H1 (cell line): ENCODE measurements around the gene TOMM22. TPM values are rescaled to one million over a fixed set of nuclear protein-coding genes. Genes with fewer than 3 reads are reported as not detected.
A peak's percentile ranks its signal among the peaks of the same experiment; 100 is the strongest.

Source experiments
- CTCF ChIA-PET: fragments of 300-600 bp; sonication (Branson Sonifier 250); formaldehyde crosslinking; loops from one replicate; lab custom pipeline; 2021; ENCODE audit not compliant: partially characterized antibody; lab: Charles Lee
- POLR2A ChIA-PET: fragments of 300-600 bp; sonication (Branson Sonifier 250); formaldehyde crosslinking; loops from one replicate; lab custom pipeline; 2021; ENCODE audit warnings: inconsistent platforms; ENCODE audit not compliant: partially characterized antibody; lab: Charles Lee
- DNase-seq, 2 experiments: peaks; one replicate each; pipeline versions ENCODE4 v3.0.0 to v3.0.0-alpha.2; 2010 to 2022; ENCODE audit warnings: low spot score in 2 of 2, low read depth in 1 of 2, mixed read lengths in 1 of 2
- FAIRE-seq: peaks from 2 replicates; lab custom pipeline; 2011; peaks lifted over from hg19 to GRCh38; lab: Jason Lieb, UNC
- H2AFZ ChIP-seq: 2 replicates; pipeline ENCODE4 v1.8.1; 2012; ENCODE audit warnings: low read length, inconsistent platforms
- H2AK5ac ChIP-seq: 2 replicates; pipeline ENCODE4 v1.6.1; 2013; ENCODE audit warnings: low read depth, low read length
- H2BK120ac ChIP-seq: replicated peaks from 2 replicates; pipeline ENCODE3; 2013; ENCODE audit warnings: low read depth, low read length, inconsistent platforms
- H2BK12ac ChIP-seq: 2 replicates; pipeline ENCODE4 v1.6.1; 2013; ENCODE audit warnings: low read depth, low read length
- H2BK15ac ChIP-seq: 2 replicates; pipeline ENCODE4 v1.6.1; 2013; ENCODE audit warnings: low read length
- H2BK20ac ChIP-seq: 2 replicates; pipeline ENCODE4 v1.6.1; 2013; ENCODE audit warnings: low read length
- H2BK5ac ChIP-seq: 2 replicates; pipeline ENCODE4 v1.6.1; 2013; ENCODE audit warnings: low read depth, low read length
- H3K14ac ChIP-seq: 2 replicates; pipeline ENCODE4 v1.6.1; 2013; ENCODE audit warnings: inconsistent platforms; ENCODE audit not compliant: insufficient read length
- H3K18ac ChIP-seq: 2 replicates; pipeline ENCODE4 v1.6.1; 2013; ENCODE audit warnings: low read length; ENCODE audit errors: extremely low read depth
- H3K23ac ChIP-seq: 2 replicates; pipeline ENCODE4 v1.6.1; 2013; ENCODE audit warnings: inconsistent platforms; ENCODE audit not compliant: insufficient read length
- H3K23me2 ChIP-seq: 2 replicates; pipeline ENCODE4 v1.6.1; 2013; ENCODE audit warnings: low read depth, low read length
- H3K27ac ChIP-seq: 2 replicates; pipeline ENCODE4 v1.6.1; 2011; ENCODE audit warnings: low read depth, low read length, inconsistent platforms
- H3K27me3 ChIP-seq, 4 experiments: replicated peaks in 1 of 4; 1 replicate in 1 of 4; 2 replicates in 3 of 4; pipeline versions ENCODE4 v1.6.1 to v1.8.1; 2011 to 2013; ENCODE audit warnings: low read length in 3 of 4, mild to moderate bottlenecking in 3 of 4, inconsistent platforms in 2 of 4, mixed read lengths in 2 of 4, moderate library complexity in 1 of 4; ENCODE audit not compliant: control insufficient read depth in 3 of 4, insufficient read depth in 3 of 4; ENCODE audit errors: extremely low read depth in 1 of 4
- H3K36me3 ChIP-seq, 4 experiments: 2 replicates each; pipeline versions ENCODE4 v1.6.1 to v1.8.1; 2011 to 2013; ENCODE audit warnings: mild to moderate bottlenecking in 4 of 4, low read length in 3 of 4, moderate library complexity in 2 of 4, control low read depth in 1 of 4, inconsistent platforms in 1 of 4; ENCODE audit not compliant: insufficient read depth in 4 of 4, control insufficient read depth in 2 of 4
- H3K4ac ChIP-seq: replicated peaks from 2 replicates; pipeline ENCODE3; 2013; ENCODE audit warnings: low read length, low read depth, mixed read lengths, inconsistent platforms; ENCODE audit not compliant: insufficient read length
- H3K4me1 ChIP-seq, 4 experiments: replicated peaks in 1 of 4; 1 replicate in 1 of 4; 2 replicates in 3 of 4; pipeline versions ENCODE4 v1.6.1 to v1.8.1; 2011 to 2013; ENCODE audit warnings: low read length in 3 of 4, inconsistent platforms in 2 of 4, mixed read lengths in 1 of 4; ENCODE audit not compliant: insufficient read depth in 4 of 4, control insufficient read depth in 3 of 4
- H3K4me2 ChIP-seq, 2 experiments: 2 replicates each; pipeline versions ENCODE4 v1.6.1 to v1.8.1; 2011 to 2013; ENCODE audit warnings: low read depth in 2 of 2, low read length in 2 of 2, control low read depth in 1 of 2, inconsistent platforms in 1 of 2, mild to moderate bottlenecking in 1 of 2; ENCODE audit not compliant: insufficient read depth in 1 of 2
- H3K4me3 ChIP-seq, 4 experiments: fragments of 200-600, 300-600 bp in 1 of 4; sonication (generic), shearing (Covaris generic), sonication (Bioruptor Twin) in 1 of 4; 2 replicates each; pipeline versions ENCODE4 v1.5.1 to v1.8.1; 2011 to 2016; ENCODE audit warnings: low read length in 4 of 4, low read depth in 3 of 4, control low read depth in 2 of 4, inconsistent platforms in 2 of 4, mild to moderate bottlenecking in 2 of 4, mixed read lengths in 1 of 4, moderate library complexity in 1 of 4; ENCODE audit not compliant: insufficient read depth in 2 of 4; ENCODE audit errors: extremely low read depth in 1 of 4
- H3K56ac ChIP-seq: replicated peaks from 2 replicates; pipeline ENCODE3; 2013; ENCODE audit warnings: low read depth, mild to moderate bottlenecking, mixed read lengths, low read length, inconsistent platforms; ENCODE audit not compliant: insufficient read length
- H3K79me1 ChIP-seq: 2 replicates; pipeline ENCODE4 v1.6.1; 2013; ENCODE audit warnings: low read depth, low read length, control low read depth
- H3K79me2 ChIP-seq, 2 experiments: 2 replicates each; pipeline versions ENCODE4 v1.6.1 to v1.8.1; 2012 to 2013; ENCODE audit warnings: low read length in 2 of 2, mild to moderate bottlenecking in 2 of 2, inconsistent platforms in 1 of 2; ENCODE audit not compliant: insufficient read depth in 2 of 2, control insufficient read depth in 1 of 2
- H3K9ac ChIP-seq, 4 experiments: replicated peaks in 1 of 4; 1 replicate in 1 of 4; 2 replicates in 3 of 4; pipeline versions ENCODE4 v1.6.1 to v1.8.1; 2011 to 2013; ENCODE audit warnings: low read depth in 3 of 4, low read length in 3 of 4, control low read depth in 2 of 4, mild to moderate bottlenecking in 2 of 4, moderate library complexity in 2 of 4, inconsistent platforms in 1 of 4; ENCODE audit errors: extremely low read depth in 1 of 4
- H3K9me3 ChIP-seq, 2 experiments: 2 replicates each; pipeline versions ENCODE4 v1.6.1 to v1.8.1; 2012 to 2013; ENCODE audit warnings: mild to moderate bottlenecking in 2 of 2, moderate library complexity in 2 of 2, control low read depth in 1 of 2, inconsistent platforms in 1 of 2, low read depth in 1 of 2, low read length in 1 of 2, mixed read lengths in 1 of 2; ENCODE audit not compliant: insufficient read depth in 2 of 2
- H4K20me1 ChIP-seq, 2 experiments: replicated peaks in 1 of 2; 2 replicates each; pipeline versions ENCODE3 to v1.8.1; 2011 to 2013; ENCODE audit warnings: inconsistent platforms in 2 of 2, low read length in 2 of 2, mild to moderate bottlenecking in 1 of 2; ENCODE audit not compliant: insufficient read depth in 2 of 2, control insufficient read depth in 1 of 2
- H4K5ac ChIP-seq: 2 replicates; pipeline ENCODE4 v1.6.1; 2013; ENCODE audit warnings: low read length, low read depth, mixed read lengths, inconsistent platforms; ENCODE audit not compliant: insufficient read length
- H4K8ac ChIP-seq: 2 replicates; pipeline ENCODE4 v1.8.0; 2013; ENCODE audit warnings: mild to moderate bottlenecking, moderate library complexity, low read length, inconsistent platforms; ENCODE audit not compliant: insufficient read depth; ENCODE audit errors: extremely low read depth
- H4K91ac ChIP-seq: replicated peaks from 2 replicates; pipeline ENCODE3; 2013; ENCODE audit warnings: low read length, mixed read lengths, inconsistent platforms; ENCODE audit not compliant: insufficient read length
- BACH1 ChIP-seq: IDR thresholded peaks from 2 replicates; pipeline ENCODE4 v1.6.1; 2012; ENCODE audit warnings: low read length, improper control_type of control experiment
- CEBPB ChIP-seq: IDR thresholded peaks from 2 replicates; pipeline ENCODE4 v1.6.1; 2012; ENCODE audit warnings: low read depth, low read length
- KDM5A ChIP-seq: fragments of 200-600 bp; IDR thresholded peaks from 2 replicates; pipeline ENCODE4 v1.7.1; 2012; ENCODE audit warnings: mild to moderate bottlenecking, low read length, inconsistent platforms, mixed read lengths
- POLR2A ChIP-seq, 2 experiments: IDR thresholded peaks; 1 replicate in 1 of 2; 2 replicates in 1 of 2; pipeline ENCODE4 v1.6.1; 2011; ENCODE audit warnings: low read depth in 2 of 2, low read length in 2 of 2, mild to moderate bottlenecking in 2 of 2; ENCODE audit errors: control extremely low read depth in 1 of 2
- SRF ChIP-seq: IDR thresholded peaks from 2 replicates; pipeline ENCODE4 v1.6.1; 2011; ENCODE audit warnings: mild to moderate bottlenecking, low read depth, low read length, moderate library complexity
- TBP ChIP-seq: IDR thresholded peaks from 2 replicates; pipeline ENCODE4 v1.6.1; 2011; ENCODE audit warnings: low read depth, low read length, improper control_type of control experiment
- WGBS, 2 experiments: shearing (Covaris generic) in 1 of 2; methylation state at CpG; one replicate each; pipeline versions ENCODE4 v1.1.6 to v1.1.7; 2013 to 2015; ENCODE audit warnings: low lambda C conversion rate in 2 of 2, mixed read lengths in 2 of 2, inconsistent platforms in 1 of 2, low coverage in 1 of 2, missing lambda C conversion rate in 1 of 2; ENCODE audit not compliant: insufficient replicate concordance in 2 of 2, insufficient coverage in 1 of 2, insufficient read length in 1 of 2; ENCODE audit errors: extremely low coverage in 1 of 2, missing lambda C conversion rate in 1 of 2; 5-methylcytosine and 5-hydroxymethylcytosine counted together
- polyA plus RNA-seq, 7 experiments: library from polyadenylated mRNA; depleted of rRNA in 3 of 7; stranded (reverse) in 5 of 7; unstranded in 2 of 7; fragments of >200 nt in 5 of 7; fragments of 200-250 nt in 2 of 7; gene quantifications; 1 replicate in 5 of 7; 2 replicates in 1 of 7; 4 replicates in 1 of 7; pipeline versions ENCODE4 v1.2.1 to v1.2.3, GENCODE V29; 2011 to 2013; ENCODE audit warnings: missing spikeins in 2 of 7, mixed read lengths in 2 of 7
- total RNA-seq: library from RNA; stranded (reverse); fragmentation: NEBNext Ultra II Directional; extraction: Animal tissue kit (Norgen Biotek cat#: 25700); gene quantifications from 2 replicates; pipeline ENCODE4 v1.2.1, GENCODE V29; 2021
- TF ChIP-seq, protein P1 (sequence below): IDR thresholded peaks from 2 replicates; pipeline ENCODE4 v1.6.1; 2012; ENCODE audit warnings: inconsistent platforms
- TF ChIP-seq, protein P2 (sequence below): IDR thresholded peaks from 2 replicates; pipeline ENCODE4 v1.6.1; 2011; ENCODE audit warnings: low read depth, mild to moderate bottlenecking, low read length; ENCODE audit not compliant: insufficient read depth

Gene TOMM22
- total and polyA plus RNA-seq, 2 of the 8 experiments (the other 6 are each of a cell fraction or from before 2014, with no cell fraction given), result 84.0 to 125 TPM

DNA sequence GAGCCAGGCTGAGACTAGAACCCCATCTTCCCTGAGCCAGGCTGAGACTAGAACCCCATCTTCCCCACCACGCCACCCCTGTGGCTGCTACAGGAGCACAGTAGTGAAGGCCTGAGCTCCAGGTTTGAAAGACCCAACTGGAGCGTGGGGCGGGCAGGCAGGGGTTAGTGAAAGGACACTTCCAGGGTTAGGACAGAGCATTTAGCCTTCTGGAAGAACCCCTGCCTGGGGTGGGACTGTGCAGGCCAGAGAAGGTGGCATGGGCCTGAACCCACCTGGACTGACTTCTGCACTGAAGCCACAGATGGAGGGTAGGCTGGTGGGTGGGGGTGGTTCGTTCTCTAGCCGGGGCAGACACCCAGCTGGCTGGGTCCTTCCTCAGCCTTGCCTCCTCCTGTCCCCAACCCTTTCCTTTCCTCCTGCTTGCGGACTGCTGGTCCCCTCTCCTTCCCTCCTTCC, 50.0 kb downstream of the TOMM22 start:
- WGBS, 2 experiments, result 91% methylated on average over 6 of the region's 6 CpGs; no CpG with 5 or more reads in 1 of the 2 experiments
- H3K9me3 ChIP-seq, result no peaks in the 10 kb centered on the region
- H3K27ac ChIP-seq, result no peak overlapping the region
- no peak overlapping the region for H2AK5ac ChIP-seq
- no peak overlapping the region for H2BK12ac ChIP-seq
- no peak overlapping the region for H3K4me2 ChIP-seq
- no peaks in the 10 kb centered on the region for H3K23me2 ChIP-seq
- H3K9ac ChIP-seq, result no peak overlapping the region
- H3K27me3 ChIP-seq, result no peaks in the 10 kb centered on the region
- H2BK120ac ChIP-seq, result no peak overlapping the region
- no peak overlapping the region for H3K14ac ChIP-seq
- peaks cover 23 to 57% (median 49%) of the 10 kb centered on the region in 4 experiments for H3K36me3 ChIP-seq
- no peak overlapping the region for H2BK20ac ChIP-seq
- no peak overlapping the region for H4K91ac ChIP-seq
- H4K20me1 ChIP-seq, result peaks cover 8 to 12% of the 10 kb centered on the region in 2 experiments
- FAIRE-seq (no peak), DNase-seq (no peak)
- H3K4me3 ChIP-seq, result no peak overlapping the region
- H2AFZ ChIP-seq, result no peak overlapping the region
- H3K4ac ChIP-seq, result no peak overlapping the region
- H4K8ac ChIP-seq, result no peak overlapping the region; the same call in 1 of the 2 replicates
- no peaks in the 10 kb centered on the region for H3K79me2 ChIP-seq
- no peak overlapping the region for H2BK15ac ChIP-seq
- no peak overlapping the region for H3K56ac ChIP-seq
- H3K23ac ChIP-seq, result no peak overlapping the region
- H3K4me1 ChIP-seq, result no peaks in the 10 kb centered on the region
- TF ChIP-seq POLR2A (IDR thresholded peaks at IDR 0.05; ENCODE audit: control extremely low read depth in 1 of 2, low read depth in 2 of 2, low read length in 2 of 2), result peak in 1 of 2 experiments; percentile 25; a peak in 1 of 3 replicates
- TF ChIP-seq, protein P1, sequence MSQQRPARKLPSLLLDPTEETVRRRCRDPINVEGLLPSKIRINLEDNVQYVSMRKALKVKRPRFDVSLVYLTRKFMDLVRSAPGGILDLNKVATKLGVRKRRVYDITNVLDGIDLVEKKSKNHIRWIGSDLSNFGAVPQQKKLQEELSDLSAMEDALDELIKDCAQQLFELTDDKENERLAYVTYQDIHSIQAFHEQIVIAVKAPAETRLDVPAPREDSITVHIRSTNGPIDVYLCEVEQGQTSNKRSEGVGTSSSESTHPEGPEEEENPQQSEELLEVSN, result no peak
- TF ChIP-seq BACH1, result no peak
- TF ChIP-seq SRF, result no peak
- no peak for TF ChIP-seq TBP
- TF ChIP-seq, protein P2, sequence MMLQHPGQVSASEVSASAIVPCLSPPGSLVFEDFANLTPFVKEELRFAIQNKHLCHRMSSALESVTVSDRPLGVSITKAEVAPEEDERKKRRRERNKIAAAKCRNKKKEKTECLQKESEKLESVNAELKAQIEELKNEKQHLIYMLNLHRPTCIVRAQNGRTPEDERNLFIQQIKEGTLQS, result no peak
- no peak for TF ChIP-seq KDM5A
- TF ChIP-seq CEBPB, result no peak
- CTCF ChIA-PET, result interaction anchor here (1.1 to 11.1 kb wide), 8 partner anchors 9 to 271 kb away, joined by 3 to 124 read pairs (median 16); no protein-coding TSS in a partner anchor
- H3K18ac ChIP-seq, result no peak overlapping the region
- no peak overlapping the region for H2BK5ac ChIP-seq
- H4K5ac ChIP-seq, result no peak overlapping the region
- H3K79me1 ChIP-seq, result no peaks in the 10 kb centered on the region
- POLR2A ChIA-PET, result interaction anchor here (0.6 to 13.2 kb wide), 4 partner anchors 11 to 188 kb away, joined by 4 to 112 read pairs (median 16); no protein-coding TSS in a partner anchor
